NCI-H446 treated with DMSO at 0.1 percent for 48 hours (cell line): ENCODE measurements around the gene ACSS3.
"Not testable (repeated sequence)": the region's sequence is repeated elsewhere in the genome, so short reads cannot be mapped to it uniquely, and the experiment has no call there.

Experiments used
- DNase-seq: peaks from one replicate; lab custom pipeline; 2025; lab: John Stamatoyannopoulos, UW

ACSS3 gene

DNA sequence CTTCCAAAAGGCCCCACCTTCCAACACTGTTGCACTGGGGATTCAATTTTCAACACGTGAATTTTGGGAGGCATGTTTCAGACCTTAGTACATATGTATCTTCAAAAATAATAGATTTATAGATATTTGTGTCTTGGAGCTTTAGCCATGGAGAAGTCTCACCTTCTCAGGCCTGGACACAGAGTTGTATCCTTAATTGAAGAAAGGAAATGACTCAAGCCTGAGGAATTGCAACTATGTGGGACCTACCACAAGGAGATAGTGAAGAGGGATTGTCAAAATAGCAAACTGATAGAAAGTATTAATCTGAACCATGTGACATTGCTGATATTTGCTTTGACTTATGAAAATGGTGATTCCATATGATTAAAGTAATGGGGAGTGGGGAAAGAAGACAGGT is 89.8 kb downstream of the ACSS3 start:
- DNase-seq = no peak

DNA sequence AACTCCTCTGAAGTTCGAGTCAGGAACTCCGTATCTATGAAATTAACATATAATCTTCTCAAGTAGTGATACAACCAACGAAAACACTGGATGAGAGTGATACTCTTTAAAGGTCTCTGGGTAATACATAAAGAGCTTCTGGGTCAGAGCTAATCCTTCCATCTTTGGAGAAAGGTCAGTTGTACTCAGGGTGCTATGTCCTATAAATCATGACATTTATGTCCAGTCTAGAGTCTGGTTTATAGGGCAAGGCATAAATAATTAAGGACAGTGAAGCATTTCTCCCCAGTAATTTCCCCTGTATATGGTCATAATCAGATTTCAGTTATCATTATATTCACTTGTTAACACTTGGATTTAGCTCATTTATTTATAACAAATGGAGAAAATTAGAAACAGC is 90.6 kb downstream of the ACSS3 start:
- DNase-seq = no peak

GRCh38 chr12:81170072-81170471 is 92.2 kb downstream of the ACSS3 start:
- no peak for DNase-seq

DNA sequence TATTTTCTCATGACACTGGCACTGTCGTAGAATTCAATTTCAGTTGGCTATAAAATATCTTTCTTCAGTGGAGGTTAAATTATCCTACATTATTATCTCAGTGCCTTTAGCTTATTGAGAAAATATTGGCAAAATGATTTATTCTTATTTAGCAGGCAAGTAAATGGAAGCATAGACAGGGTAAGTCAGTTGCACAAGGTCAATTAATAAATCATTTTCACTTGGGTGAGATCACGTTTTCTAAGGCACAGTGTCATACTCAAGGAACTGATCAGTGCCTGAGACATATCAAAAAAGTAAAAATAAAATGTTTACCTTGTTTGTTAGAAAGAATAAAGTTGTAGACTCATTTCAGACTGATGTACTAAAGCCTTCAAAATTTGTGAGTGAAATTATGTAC is 95.0 kb downstream of the ACSS3 start:
- DNase-seq = no peak

GRCh38 chr12:81174664-81175063 is 96.8 kb downstream of the ACSS3 start:
- DNase-seq = no peak

DNA sequence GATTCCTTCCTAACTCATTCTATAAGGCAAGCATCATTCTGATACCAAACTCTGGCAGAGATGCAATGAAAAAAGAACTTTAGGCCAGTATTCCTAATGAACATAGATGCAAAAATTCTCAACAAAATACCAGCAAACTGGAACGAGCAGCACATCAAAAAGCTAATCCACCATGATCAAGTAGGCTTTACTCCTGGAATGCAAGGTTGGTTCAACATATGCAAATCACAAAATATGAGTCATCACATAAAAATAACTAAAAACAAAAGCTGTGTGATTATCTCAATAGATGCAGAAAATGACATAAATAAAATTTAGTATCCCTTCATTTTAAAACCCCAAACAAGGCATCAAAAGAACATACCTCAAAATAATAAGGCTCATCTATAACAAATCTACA is 98.9 kb downstream of the ACSS3 start:
- DNase-seq = no peak

DNA sequence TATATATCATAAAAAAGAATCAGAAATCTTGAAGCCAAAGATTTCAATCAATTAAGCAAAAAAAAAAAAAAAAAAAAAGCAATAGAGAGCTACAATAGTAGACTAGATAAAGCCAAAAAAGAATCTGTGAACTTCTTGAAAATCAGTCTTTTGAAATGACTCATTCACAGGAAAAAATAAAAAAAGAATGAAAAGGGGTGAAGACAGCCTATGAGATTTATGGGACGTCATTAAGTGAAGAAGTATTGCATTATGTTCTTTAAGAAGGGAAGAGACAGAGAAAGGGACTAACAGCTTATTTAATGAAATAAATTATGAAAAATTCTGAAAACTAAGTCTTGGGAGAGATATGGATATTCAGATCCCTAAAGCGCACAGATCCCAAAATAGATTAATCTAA is 103.8 kb downstream of the ACSS3 start:
- DNase-seq = no peak

DNA sequence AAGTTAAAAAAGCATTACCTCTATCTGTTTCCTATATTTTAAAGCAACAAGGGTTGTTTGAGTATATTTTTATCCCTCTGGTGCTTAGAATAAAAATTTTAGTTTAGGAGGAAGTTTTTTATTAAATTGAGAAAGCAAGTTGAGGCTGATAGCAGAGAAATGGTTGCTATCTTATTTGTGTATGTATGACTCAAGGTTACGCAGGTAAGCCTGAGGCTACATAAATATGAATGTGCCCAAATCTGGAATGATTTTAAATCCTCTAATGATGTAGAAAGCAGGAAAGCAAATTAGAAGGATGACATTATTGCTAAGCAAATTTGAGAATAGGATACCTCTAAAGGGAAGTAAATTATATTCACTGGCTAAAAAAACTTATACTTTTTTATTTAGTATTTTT is 109.8 kb downstream of the ACSS3 start:
- DNase-seq = no peak

DNA sequence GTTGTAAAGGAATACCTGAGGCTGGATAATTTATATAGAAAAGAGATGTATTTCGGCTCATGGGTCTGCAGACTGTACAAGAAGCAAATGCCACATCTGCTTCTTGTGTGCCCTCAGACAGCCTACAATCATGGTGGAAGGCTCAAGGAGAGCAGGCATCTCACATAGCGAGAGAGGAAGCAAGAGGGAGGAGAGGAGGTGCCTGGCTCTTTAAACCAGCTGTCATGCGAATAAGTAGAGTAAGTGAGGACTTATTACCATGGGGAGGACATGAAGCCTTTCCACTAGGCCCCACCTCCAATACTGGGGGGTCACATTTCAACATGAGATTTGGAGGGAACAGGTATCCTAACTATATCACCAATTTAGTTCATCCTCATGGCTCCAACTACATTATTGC is 118.7 kb downstream of the ACSS3 start:
- no peak for DNase-seq

GRCh38 chr12:81200561-81200960 is 122.7 kb downstream of the ACSS3 start:
- DNase-seq = not testable (repeated sequence)

- DNase-seq = no peak
Observed at GRCh38 chr12:81203671-81204204, 125.9 kb downstream of the ACSS3 start.

- DNase-seq = no peak
Observed at GRCh38 chr12:81205416-81205815, 127.5 kb downstream of the ACSS3 start.

- DNase-seq = no peak
Observed at GRCh38 chr12:81206429-81206828, 128.6 kb downstream of the ACSS3 start.

DNA sequence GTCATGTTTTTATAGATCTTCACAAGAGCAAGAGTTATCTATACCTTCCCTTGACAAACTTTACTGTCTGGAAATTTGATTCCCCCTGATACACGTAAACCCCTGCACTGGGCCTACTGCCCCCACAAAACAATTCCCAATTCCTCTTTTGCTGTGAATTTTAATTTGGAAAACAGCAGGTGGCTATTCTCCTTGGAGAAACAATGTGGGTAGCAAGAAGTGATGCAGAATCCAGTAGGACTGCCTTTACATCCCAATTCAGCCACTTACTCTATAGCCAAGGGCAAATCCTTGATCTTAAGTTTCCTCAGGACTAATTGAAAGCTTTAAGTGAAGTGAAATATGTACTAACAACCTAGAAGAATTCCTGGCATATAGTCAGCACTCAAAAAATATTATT is 129.3 kb downstream of the ACSS3 start:
- DNase-seq = no peak

DNA sequence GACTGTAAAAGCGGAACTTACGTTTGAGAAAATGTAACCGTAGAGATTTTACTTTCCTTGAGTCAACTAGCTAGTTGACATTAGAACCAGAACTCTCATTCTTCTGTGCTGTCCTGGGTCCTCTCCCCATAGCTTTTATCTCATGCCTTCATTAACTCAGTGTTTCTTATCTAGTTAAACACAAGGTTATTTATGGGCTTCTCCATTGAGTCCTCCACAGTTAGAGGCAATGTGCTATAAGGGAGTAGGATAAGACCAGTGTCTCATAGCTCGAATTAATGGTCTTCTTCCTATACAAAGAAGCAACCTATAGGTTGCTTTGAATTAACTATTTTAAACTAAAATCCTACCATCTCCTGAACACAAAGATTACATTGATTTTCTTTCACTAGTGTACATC is 129.8 kb downstream of the ACSS3 start:
- no peak for DNase-seq

GRCh38 chr12:81208187-81208911 is 130.5 kb downstream of the ACSS3 start:
- DNase-seq = no peak

DNA sequence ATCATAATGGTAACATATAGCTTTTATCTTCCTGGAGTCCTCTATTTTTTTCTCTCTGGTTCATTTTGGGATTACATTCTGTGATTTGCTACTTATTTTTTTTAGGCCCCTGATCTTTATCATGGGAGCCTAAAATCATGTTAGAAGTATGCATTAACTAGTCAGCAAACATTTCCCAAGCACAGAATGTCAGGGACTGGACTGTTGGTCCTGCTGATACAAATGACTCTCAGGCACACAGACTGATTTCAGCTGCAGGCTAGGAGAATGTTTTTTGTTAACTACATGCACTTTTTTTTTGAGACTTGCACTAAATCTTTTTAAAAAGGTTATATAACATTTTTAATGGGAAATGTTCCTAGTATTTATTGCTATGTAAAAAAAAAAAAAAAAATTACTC is 131.1 kb downstream of the ACSS3 start:
- DNase-seq = no peak

DNA sequence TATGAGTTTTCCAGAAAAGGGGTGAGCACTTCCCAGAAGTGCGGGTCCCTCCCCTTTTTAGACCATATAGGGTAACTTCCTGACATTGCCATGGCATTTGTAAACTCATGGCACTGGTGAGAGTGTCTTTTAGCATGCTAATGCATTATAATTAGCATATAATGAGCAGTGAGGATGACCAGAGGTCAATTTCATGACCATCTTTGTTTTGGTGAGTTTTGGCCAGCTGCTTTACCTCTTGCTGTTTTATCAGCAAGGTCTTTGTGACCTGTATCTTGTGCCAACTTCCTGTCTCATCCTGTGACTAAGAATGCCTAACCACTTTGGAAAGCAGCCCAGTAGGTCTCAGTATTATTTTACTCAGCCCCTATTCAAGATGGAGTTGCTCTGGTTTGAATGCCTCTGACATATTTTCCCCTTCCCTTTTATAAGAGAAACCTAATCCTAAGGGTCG is 131.9 kb downstream of the ACSS3 start:
- DNase-seq = not testable (repeated sequence)

DNA sequence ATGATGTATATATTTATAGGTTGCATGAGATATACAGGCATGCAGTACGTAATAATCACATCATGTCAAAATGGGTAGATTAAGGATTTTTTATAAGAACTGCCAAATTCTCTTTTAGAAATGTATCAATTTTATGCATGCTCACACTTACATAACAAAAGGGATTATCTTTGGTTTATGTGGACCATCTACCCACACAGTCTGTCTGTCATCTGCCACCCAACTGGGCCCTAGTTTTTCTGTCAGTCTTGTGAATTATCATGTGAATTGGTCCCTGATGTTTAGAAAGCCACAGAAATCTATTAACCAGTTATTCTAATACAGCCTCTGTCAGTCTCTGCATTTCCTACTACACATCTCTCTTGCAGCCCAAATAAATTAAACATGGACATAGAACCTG is 133.4 kb downstream of the ACSS3 start:
- no peak for DNase-seq

DNA sequence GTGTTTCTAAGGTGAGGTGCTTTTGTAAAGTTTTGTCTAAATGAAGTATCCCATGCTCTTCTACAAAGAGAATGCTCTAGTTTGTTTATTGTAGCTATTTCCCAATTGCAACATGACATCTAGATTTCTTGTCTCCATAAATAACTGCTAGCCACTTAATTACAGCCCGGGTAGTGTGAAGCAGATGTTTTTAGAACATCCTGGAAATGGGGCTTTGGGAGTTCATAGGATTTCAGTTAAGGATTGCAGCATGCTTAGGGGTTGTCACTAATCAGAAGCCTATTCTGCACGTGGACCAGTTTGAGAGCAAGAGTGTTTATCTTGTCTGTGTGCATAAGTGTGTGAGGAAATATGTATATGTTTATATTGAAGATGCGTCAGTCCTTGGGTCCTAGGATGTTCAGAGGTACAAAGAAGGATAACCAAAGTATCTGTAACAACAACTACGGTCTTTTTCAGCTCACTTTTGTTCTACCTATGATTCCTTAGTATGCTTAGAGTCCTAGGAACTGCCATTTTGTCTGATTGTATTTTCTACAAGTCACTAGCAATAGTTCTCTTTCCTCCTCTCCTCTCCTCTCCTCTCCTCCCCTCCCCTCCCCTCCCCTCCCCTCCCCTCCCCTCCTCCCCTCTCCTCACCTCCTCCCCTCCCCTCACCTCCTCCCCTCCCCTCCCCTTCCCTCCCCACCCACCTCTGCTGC is 135.3 kb downstream of the ACSS3 start:
- DNase-seq = no peak

DNA sequence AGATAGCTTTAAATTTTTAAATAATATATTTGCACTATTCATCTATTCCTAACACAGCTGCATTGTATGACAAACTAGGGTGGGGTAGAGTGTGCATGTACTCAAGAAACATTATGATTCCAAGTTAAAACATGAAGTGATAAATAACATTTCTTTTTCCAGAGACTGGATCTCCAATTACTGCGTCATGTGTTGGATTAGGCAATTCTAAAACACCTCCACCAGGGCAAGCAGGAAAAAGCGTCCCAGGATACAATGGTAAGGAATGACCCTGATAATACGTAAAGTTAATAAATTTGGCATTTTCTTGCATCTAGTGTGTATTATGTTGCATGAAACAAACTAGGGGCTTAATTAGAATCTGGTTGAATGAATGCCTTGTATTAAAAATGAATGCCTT is 138.9 kb downstream of the ACSS3 start:
- no peak for DNase-seq

DNA sequence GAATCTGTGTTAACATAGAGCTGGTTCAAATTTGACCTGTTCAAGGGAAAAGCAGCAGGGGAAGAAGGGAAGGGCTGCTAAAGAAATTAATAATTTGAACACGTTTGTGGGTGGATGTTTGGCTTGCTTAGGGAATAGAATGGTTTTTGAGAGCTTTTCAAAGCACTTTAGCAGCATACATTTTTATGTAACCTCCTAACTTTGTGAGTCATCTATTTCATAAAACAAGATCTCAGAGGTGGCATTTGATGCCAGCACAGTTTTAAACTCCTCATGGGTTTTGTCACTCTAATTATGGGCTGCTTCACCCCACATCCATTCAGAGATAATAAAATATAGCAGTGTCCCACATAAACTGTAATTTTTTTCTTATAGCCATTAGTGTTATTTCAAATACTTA is 143.8 kb downstream of the ACSS3 start:
- no peak for DNase-seq

- DNase-seq = no peak
Observed at GRCh38 chr12:81222846-81223592, 145.1 kb downstream of the ACSS3 start.
